ENCODE results near the gene TARS1.

DNA sequence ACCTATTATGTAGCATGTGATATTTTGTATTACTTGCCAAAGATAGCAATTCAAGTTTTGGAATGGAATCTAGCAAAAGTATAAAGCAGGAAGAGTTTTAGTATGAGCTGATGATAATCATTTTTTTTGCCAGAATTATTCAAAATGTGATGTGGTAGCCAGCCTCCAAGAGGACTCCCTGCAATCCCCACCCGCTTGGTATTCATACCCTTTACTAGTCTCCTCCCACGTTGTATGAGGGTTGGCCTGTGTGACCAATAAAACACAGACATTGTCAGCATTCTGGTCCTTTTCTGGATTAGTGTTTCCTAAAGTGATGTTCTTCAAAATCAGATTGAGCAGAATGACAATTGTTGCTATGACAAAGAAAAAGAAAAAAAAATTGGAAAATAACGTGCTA, 63.8 kb downstream of the TARS1 start:
- TF ChIP-seq CTCF (IDR thresholded peaks at IDR 0.05) (no peak), POLR2A (IDR thresholded peaks at IDR 0.05) (no peak)

All from adrenal gland (tissue), 5 donors.